ENCODE measurements around the gene DPP7.

DNA sequence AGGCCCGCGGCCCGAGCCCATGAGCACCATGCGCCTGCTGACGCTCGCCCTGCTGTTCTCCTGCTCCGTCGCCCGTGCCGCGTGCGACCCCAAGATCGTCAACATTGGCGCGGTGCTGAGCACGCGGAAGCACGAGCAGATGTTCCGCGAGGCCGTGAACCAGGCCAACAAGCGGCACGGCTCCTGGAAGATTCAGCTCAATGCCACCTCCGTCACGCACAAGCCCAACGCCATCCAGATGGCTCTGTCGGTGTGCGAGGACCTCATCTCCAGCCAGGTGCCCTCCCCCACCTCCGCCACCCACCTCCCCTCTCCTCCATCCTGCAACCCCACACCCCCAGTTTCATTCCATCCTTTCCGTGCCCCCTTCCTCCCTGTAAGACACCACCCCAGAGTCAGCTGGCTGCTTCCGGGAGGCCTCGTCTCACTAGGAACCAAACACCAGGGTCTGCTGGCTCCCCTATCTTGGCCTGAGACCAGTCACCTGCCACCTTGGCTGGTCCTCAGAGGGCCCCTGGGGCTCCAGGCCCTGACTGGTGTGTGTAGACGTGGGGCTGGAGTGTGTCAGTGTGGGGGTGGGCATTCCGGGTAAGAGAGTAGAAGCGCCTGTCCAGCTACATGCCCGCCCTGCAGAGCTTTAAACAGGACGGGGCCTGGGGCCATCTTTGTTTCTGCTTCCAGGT is 25.1 kb upstream of the DPP7 start:
- no peak for TF ChIP-seq EZH2phosphoT487 (IDR thresholded peaks at IDR 0.05; ENCODE audit: low read length)
- TF ChIP-seq, protein P1, sequence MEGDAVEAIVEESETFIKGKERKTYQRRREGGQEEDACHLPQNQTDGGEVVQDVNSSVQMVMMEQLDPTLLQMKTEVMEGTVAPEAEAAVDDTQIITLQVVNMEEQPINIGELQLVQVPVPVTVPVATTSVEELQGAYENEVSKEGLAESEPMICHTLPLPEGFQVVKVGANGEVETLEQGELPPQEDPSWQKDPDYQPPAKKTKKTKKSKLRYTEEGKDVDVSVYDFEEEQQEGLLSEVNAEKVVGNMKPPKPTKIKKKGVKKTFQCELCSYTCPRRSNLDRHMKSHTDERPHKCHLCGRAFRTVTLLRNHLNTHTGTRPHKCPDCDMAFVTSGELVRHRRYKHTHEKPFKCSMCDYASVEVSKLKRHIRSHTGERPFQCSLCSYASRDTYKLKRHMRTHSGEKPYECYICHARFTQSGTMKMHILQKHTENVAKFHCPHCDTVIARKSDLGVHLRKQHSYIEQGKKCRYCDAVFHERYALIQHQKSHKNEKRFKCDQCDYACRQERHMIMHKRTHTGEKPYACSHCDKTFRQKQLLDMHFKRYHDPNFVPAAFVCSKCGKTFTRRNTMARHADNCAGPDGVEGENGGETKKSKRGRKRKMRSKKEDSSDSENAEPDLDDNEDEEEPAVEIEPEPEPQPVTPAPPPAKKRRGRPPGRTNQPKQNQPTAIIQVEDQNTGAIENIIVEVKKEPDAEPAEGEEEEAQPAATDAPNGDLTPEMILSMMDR (IDR thresholded peaks at IDR 0.05; ENCODE audit: low read length): no peak

All from MM.1S (cell line).